Parathyroid adenoma (tissue), 2 donors: ENCODE results near the gene CAMK2B.
"Not testable (repeated sequence)": the region's sequence is repeated elsewhere in the genome, so short reads cannot be mapped to it uniquely, and the experiment has no call there.

Experiments
- H2AFZ ChIP-seq: fragments of 300-600 bp; sonication (generic); one replicate; pipeline ENCODE4 v1.7.0; 2017; ENCODE audit warnings: antibody characterized with exemption, mild to moderate bottlenecking
- H3K27ac ChIP-seq: fragments of 300-600 bp; sonication (generic); one replicate; pipeline ENCODE4 v1.7.0; 2017
- H3K27me3 ChIP-seq: fragments of 300-600 bp; sonication (generic); one replicate; pipeline ENCODE4 v1.7.0; 2017; ENCODE audit warnings: low read length; ENCODE audit not compliant: control insufficient read depth, insufficient read depth
- H3K36me3 ChIP-seq: fragments of 300-600 bp; sonication (generic); one replicate; pipeline ENCODE4 v1.7.0; 2017; ENCODE audit warnings: low read length; ENCODE audit not compliant: control insufficient read depth, insufficient read depth
- H3K4me1 ChIP-seq: fragments of 300-600 bp; sonication (generic); one replicate; pipeline ENCODE4 v1.7.0; 2017; ENCODE audit warnings: control low read depth
- H3K4me2 ChIP-seq: fragments of 300-600 bp; sonication (generic); one replicate; pipeline ENCODE4 v1.7.0; 2017; ENCODE audit warnings: low read length
- H3K4me3 ChIP-seq: fragments of 300-600 bp; sonication (generic); one replicate; pipeline ENCODE4 v1.7.0; 2017; ENCODE audit warnings: low read depth, low read length
- H3K79me2 ChIP-seq: fragments of 300-600 bp; sonication (generic); one replicate; pipeline ENCODE4 v1.7.0; 2017; ENCODE audit warnings: control low read depth
- H3K9ac ChIP-seq: fragments of 300-600 bp; sonication (generic); one replicate; pipeline ENCODE4 v1.7.0; 2017; ENCODE audit warnings: mild to moderate bottlenecking
- H3K9me3 ChIP-seq: fragments of 300-600 bp; sonication (generic); one replicate; pipeline ENCODE4 v1.7.0; 2017; ENCODE audit warnings: low read length; ENCODE audit not compliant: control insufficient read depth
- TF ChIP-seq, protein P1 (sequence below): fragments of 300-600 bp; sonication (generic); IDR thresholded peaks from one replicate; pipeline ENCODE4 v1.7.0; 2017; ENCODE audit warnings: antibody characterized with exemption, mild to moderate bottlenecking
- donor health status: primary hyperparathyroidism.

The CAMK2B gene

DNA sequence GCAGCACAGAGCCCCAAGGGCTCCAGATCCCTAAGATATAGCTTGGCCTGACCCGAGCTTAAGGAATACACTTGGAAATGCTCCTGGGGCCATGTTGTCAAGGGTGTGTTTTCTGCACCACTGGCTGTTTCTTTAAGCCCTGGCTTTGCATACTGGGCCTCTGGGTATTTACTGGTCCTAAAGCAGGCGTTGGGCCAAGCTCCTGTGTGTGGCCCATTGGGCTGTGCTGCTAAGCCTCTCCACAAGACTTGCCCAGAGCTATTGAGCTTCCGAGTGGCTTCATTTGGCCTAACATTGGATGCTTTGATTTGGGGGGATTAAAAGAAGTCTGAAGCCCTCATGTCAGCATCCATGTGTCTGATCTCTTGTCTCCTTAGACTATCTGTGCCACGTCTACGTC, 119.4 kb downstream of the CAMK2B start:
- Histone ChIP-seq H3K9me3 (no peaks in the 10 kb centered on the region), H2AFZ (no peak overlapping the region), H3K27me3 (no peaks in the 10 kb centered on the region), H3K4me3 (no peak overlapping the region), H3K36me3 (no peaks in the 10 kb centered on the region), H3K4me2 (no peak overlapping the region), H3K79me2 (peaks cover 17% of the 10 kb centered on the region), H3K27ac (no peak overlapping the region), H3K4me1 (no peaks in the 10 kb centered on the region), H3K9ac (no peak overlapping the region)
- TF ChIP-seq, protein P1, sequence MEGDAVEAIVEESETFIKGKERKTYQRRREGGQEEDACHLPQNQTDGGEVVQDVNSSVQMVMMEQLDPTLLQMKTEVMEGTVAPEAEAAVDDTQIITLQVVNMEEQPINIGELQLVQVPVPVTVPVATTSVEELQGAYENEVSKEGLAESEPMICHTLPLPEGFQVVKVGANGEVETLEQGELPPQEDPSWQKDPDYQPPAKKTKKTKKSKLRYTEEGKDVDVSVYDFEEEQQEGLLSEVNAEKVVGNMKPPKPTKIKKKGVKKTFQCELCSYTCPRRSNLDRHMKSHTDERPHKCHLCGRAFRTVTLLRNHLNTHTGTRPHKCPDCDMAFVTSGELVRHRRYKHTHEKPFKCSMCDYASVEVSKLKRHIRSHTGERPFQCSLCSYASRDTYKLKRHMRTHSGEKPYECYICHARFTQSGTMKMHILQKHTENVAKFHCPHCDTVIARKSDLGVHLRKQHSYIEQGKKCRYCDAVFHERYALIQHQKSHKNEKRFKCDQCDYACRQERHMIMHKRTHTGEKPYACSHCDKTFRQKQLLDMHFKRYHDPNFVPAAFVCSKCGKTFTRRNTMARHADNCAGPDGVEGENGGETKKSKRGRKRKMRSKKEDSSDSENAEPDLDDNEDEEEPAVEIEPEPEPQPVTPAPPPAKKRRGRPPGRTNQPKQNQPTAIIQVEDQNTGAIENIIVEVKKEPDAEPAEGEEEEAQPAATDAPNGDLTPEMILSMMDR, result no peak

DNA sequence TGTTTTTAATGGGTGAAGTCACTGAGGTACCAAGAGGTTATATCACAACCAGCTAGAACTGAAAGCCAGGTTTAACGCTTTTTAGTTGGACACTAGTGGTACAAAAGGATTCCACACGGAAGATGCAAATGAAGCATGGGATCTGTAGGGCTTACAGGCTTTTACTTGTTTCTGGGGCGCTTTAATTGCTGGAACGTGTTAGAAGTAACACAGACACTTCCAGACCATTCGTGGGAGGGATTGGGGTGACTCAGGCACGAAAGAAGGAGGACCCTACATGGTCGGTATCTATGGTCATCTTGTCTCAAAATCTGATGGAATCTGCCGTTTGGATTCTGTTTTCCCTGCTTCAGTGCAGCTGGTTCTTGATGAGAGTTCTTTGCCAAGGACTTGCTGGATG, 123.6 kb downstream of the CAMK2B start:
- Histone ChIP-seq H2AFZ (no peak overlapping the region), H3K27ac (no peak overlapping the region), H3K79me2 (peaks cover 14% of the 10 kb centered on the region), H3K4me1 (no peaks in the 10 kb centered on the region), H3K9ac (no peak overlapping the region), H3K9me3 (no peaks in the 10 kb centered on the region), H3K4me2 (peak overlapping the region; percentile 76), H3K27me3 (no peaks in the 10 kb centered on the region), H3K4me3 (peak overlapping the region; percentile 92), H3K36me3 (no peaks in the 10 kb centered on the region)
- TF ChIP-seq, protein P1, result no peak

DNA sequence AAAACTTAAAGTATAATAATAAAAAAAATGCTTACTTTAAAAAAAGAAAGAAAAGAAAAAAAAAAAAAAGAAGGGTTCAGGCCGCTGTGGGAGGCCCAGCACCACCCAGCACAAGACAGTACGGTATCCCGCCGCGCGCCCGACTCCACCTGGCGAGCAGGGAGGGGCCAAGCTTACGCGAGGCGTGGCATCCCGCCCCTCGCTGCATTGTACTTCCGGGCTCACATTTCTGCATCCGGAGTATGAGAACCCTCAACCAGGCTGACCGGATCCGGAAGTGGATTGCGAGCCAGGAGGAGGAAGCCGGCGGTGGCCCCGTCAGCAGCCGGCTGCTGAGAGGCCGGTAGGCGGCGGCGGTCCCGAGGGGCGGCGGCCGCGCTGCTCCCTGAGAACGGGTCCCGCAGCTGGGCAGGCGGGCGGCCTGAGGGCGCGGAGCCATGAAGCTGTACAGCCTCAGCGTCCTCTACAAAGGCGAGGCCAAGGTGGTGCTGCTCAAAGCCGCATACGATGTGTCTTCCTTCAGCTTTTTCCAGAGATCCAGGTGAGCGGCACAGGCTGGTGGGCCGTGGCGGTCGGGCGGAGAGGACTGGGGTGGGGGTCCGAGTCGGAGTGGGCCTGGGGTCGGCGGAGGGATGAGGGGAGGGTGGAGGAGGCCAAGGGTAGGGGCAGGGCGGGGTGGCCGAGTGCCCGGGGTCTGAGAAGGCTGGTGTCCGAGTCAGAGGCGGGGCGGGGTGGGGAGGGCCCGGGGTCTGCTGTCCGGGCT, 124.5 kb downstream of the CAMK2B start, which contains the start of gene YKT6:
TSS of gene YKT6 (plus strand) at position 280 of the 763 bp plus-strand sequence. CDS start at position 438, 158 bp downstream.
- H3K79me2 ChIP-seq, result peaks cover 14% of the 10 kb centered on the region
- peak within 1 kb of the TSS; percentile 50 for H3K9ac ChIP-seq
- H3K36me3 ChIP-seq, result no peaks in the 10 kb centered on the region
- H2AFZ ChIP-seq, result peak within 1 kb of the TSS; percentile 87
- no peaks in the 10 kb centered on the region for H3K9me3 ChIP-seq
- peak within 1 kb of the TSS; percentile 54 for H3K27ac ChIP-seq
- H3K4me1 ChIP-seq, result no peaks in the 10 kb centered on the region
- H3K4me2 ChIP-seq, result peak within 1 kb of the TSS; percentile 76
- TF ChIP-seq, protein P1, result peak; percentile 67
- H3K4me3 ChIP-seq, result peak within 1 kb of the TSS; percentile 92
- H3K27me3 ChIP-seq, result no peaks in the 10 kb centered on the region

DNA sequence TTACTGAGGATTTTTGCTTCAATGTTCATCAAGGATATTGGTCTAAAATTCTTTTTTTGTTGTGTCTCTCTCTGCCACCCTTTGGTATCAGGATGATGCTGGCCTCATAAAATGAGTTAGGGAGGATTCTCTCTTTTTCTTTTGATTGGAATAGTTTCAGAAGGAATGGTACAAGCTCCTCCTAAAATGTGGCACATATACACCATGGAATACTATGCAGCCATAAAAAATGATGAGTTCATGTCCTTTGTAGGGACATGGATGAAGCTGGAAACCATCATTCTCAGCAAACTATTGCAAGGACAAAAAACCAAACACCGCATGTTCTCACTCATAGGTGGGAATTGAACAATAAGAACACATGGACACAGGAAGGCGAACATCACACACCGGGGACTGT, 125.2 kb downstream of the CAMK2B start:
- not testable (repeated sequence) for H3K4me2 ChIP-seq, H3K27me3 ChIP-seq, H3K4me3 ChIP-seq, H3K27ac ChIP-seq, H2AFZ ChIP-seq, H3K9me3 ChIP-seq, H3K4me1 ChIP-seq, H3K36me3 ChIP-seq, H3K9ac ChIP-seq
- peaks cover 14% of the 10 kb centered on the region for H3K79me2 ChIP-seq

DNA sequence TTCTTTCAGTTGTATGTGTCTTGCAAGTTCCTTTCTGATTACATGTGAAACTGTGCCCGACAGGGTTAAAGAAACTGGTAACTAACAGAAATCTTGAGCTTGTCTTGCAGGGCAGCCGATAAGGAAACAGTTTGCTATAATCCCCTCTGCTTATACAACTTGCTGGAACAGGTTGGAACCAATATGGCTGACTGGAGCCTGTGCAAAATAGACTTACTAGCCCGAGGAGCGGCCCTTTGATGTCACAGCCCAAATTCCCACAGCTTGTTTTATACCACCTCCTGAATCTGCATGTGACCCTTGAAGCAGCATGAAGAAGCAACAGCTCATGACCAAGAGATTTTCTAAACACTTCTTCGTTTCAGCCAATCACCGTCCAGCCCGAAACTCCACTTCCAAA, 127.9 kb downstream of the CAMK2B start:
- H3K79me2 ChIP-seq, result peaks cover 8% of the 10 kb centered on the region
- H2AFZ ChIP-seq, result no peak overlapping the region
- no peaks in the 10 kb centered on the region for H3K27me3 ChIP-seq
- H3K9ac ChIP-seq, result no peak overlapping the region
- no peaks in the 10 kb centered on the region for H3K36me3 ChIP-seq
- no peak overlapping the region for H3K4me3 ChIP-seq
- TF ChIP-seq, protein P1, result no peak
- no peak overlapping the region for H3K4me2 ChIP-seq
- no peaks in the 10 kb centered on the region for H3K4me1 ChIP-seq
- H3K9me3 ChIP-seq, result no peaks in the 10 kb centered on the region
- H3K27ac ChIP-seq, result no peak overlapping the region
